ENCODE results near the gene INPP5J.

- TF ChIP-seq CTCF (IDR thresholded peaks at IDR 0.05): no peak
- TF ChIP-seq POLR2A (IDR thresholded peaks at IDR 0.05): no peak
These were observed 40.7 kb upstream of the INPP5J start for GRCh38 chr22:31081963-31082605.

Measured in heart left ventricle (tissue), 13 donors.